Karpas-422 (cell line): ENCODE data around the gene ZC3H15. TPM values are rescaled to one million over a fixed set of nuclear protein-coding genes. Genes with fewer than 3 reads are reported as not detected.
A peak's percentile ranks its signal among the peaks of the same experiment; 100 is the strongest.
"Not testable (repeated sequence)": the region's sequence is repeated elsewhere in the genome, so short reads cannot be mapped to it uniquely, and the experiment has no call there.

ENCODE experiments used
- DNase-seq: peaks from one replicate; pipeline ENCODE4 v3.0.0-alpha.2; 2015
- H2AFZ ChIP-seq: fragments of 200-600 bp; sonication (generic); 2 replicates; pipeline ENCODE4 v1.6.1; 2014; ENCODE audit warnings: antibody characterized with exemption, low read length, mixed read lengths
- H3K27ac ChIP-seq: fragments of 200-600 bp; sonication (generic); 2 replicates; pipeline ENCODE4 v1.5.1; 2014; ENCODE audit warnings: mild to moderate bottlenecking, low read length, moderate library complexity
- H3K27me3 ChIP-seq: fragments of 200-600 bp; sonication (generic); 2 replicates; pipeline ENCODE4 v1.6.1; 2014; ENCODE audit warnings: low read length, mixed read lengths
- H3K36me3 ChIP-seq: fragments of 200-600 bp; sonication (generic); 2 replicates; pipeline ENCODE4 v1.6.1; 2014; ENCODE audit warnings: low read length, mixed read lengths; ENCODE audit not compliant: insufficient read depth
- H3K4me1 ChIP-seq: fragments of 200-600 bp; sonication (generic); 2 replicates; pipeline ENCODE4 v1.6.1; 2014; ENCODE audit warnings: mild to moderate bottlenecking, low read length, mixed read lengths
- H3K4me2 ChIP-seq: fragments of 200-600 bp; sonication (generic); 2 replicates; pipeline ENCODE4 v1.6.1; 2014; ENCODE audit warnings: low read length, low read depth, mild to moderate bottlenecking; ENCODE audit not compliant: poor library complexity, severe bottlenecking
- H3K4me3 ChIP-seq: fragments of 200-600 bp; sonication (generic); 2 replicates; pipeline ENCODE4 v1.5.1; 2014; ENCODE audit warnings: mild to moderate bottlenecking, antibody characterized with exemption, low read length, mixed read lengths
- H3K79me2 ChIP-seq: fragments of 200-600 bp; sonication (generic); 2 replicates; pipeline ENCODE4 v1.6.1; 2014; ENCODE audit warnings: mild to moderate bottlenecking, low read length, mixed read lengths
- H3K9ac ChIP-seq: fragments of 200-600 bp; sonication (generic); 2 replicates; pipeline ENCODE4 v1.6.0; 2014; ENCODE audit warnings: low read length
- H3K9me2 ChIP-seq: fragments of 200-600 bp; sonication (generic), shearing (Covaris generic); replicated peaks from 2 replicates; pipeline ENCODE4 v1.6.0; 2014; ENCODE audit warnings: mild to moderate bottlenecking, low read length, moderate library complexity; ENCODE audit not compliant: insufficient read depth
- H3K9me3 ChIP-seq: fragments of 300-700, 200-600 bp; sonication (generic); 2 replicates; pipeline ENCODE4 v1.6.1; 2014; ENCODE audit warnings: low read length, mixed read lengths
- H4K20me1 ChIP-seq: fragments of 200-600 bp; sonication (generic); 2 replicates; pipeline ENCODE4 v1.6.1; 2014; ENCODE audit warnings: mild to moderate bottlenecking, antibody characterized with exemption, low read length, low read depth; ENCODE audit not compliant: insufficient read depth
- total RNA-seq: library from RNA; depleted of rRNA; stranded (reverse); fragments of >200 nt; shearing (Covaris generic); gene quantifications from 2 replicates; pipeline ENCODE4 v1.2.3, GENCODE V29; 2014; ENCODE audit warnings: low replicate concordance; rRNA removed

The ZC3H15 gene
- total RNA-seq = 58.9 and 66.5 TPM in 2 replicates

DNA sequence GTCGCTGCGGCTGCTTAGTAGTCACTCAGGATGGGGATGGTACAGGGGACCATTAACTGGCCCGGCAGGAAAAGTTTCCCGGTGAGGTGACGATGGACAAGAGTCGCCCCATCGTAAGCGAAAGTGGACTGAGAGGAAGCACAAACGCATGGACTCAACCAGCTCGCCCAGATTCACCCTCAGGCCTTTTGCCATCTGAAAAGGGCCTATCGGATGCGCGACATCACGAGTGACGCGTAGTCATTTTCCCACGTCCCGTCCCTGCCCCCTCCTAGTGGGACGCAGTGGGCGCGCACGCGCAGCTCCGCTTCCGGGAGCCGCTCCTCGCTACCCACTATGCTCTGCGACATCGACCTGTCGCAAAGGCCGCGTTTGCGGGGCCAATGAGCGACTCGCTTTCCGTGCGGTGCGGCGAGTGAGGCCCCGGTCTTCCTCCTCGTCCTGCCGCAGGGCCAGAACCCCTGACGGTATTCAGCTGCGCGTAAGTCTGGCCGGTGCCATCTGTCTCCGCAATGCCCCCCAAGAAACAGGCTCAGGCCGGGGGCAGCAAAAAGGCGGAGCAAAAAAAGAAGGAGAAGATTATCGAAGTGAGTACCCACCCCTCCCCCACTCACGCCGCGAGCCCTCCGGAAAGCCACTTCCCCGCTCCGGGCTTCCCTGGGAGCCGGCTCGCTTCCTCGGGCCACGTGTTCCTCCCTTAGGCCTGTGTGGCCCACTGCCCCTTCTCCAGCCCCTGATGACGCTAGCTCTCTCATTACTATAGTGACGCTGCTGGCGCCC lies at the start of gene ZC3H15:
Gene ZC3H15, plus strand, starts transcription at position 390 of the 780 bp plus-strand sequence. Its CDS starts 123 bp downstream, at position 513.
- Histone ChIP-seq H3K79me2 (peaks cover 59% of the 10 kb centered on the region), H4K20me1 (peaks cover 39% of the 10 kb centered on the region), H3K27ac (peak within 1 kb of the TSS; percentile 66), H2AFZ (peak within 1 kb of the TSS; percentile 74), H3K4me1 (peaks cover 48% of the 10 kb centered on the region), H3K9me3 (no peaks in the 10 kb centered on the region), H3K27me3 (no peaks in the 10 kb centered on the region), H3K36me3 (0 out of 2 replicates have a peak, but pooled peaks cover 3% of the 10 kb centered on the region), H3K9ac (peak within 1 kb of the TSS; percentile 87), H3K9me2 (no peaks in the 10 kb centered on the region), H3K4me3 (peak within 1 kb of the TSS; percentile 87), H3K4me2 (peak within 1 kb of the TSS; percentile 84)
- peak; percentile 99 for DNase-seq

DNA sequence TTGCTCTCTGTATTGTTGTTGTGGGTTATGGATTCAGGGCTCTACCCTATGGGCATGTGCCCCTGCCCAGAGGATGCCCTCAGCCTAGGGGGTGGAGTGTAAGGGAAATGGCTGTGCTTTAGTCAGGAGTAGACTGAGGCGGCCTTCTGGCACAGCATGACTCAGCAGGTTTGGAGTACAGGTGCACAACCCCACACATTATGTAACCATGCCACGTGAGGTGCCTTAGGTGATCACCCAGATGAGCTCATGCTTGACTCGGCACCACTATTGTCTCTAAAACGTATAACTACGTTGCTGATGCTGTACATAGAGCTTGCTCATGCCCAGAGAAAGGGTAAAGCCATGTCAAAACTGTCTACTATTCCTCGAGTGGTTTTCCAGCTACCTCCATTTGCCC lies 48.3 kb upstream of the ZC3H15 start:
- Histone ChIP-seq H3K4me1 (no peaks in the 10 kb centered on the region), H3K9me3 (peaks cover 2% of the 10 kb centered on the region; the same call in 1 of the 2 replicates), H3K27ac (no peak overlapping the region), H3K4me2 (no peak overlapping the region), H3K4me3 (no peak overlapping the region), H3K79me2 (no peaks in the 10 kb centered on the region), H3K27me3 (no peaks in the 10 kb centered on the region), H3K36me3 (no peaks in the 10 kb centered on the region), H3K9me2 (no peaks in the 10 kb centered on the region), H4K20me1 (no peaks in the 10 kb centered on the region), H3K9ac (no peak overlapping the region), H2AFZ (no peak overlapping the region)
- no peak for DNase-seq

DNA sequence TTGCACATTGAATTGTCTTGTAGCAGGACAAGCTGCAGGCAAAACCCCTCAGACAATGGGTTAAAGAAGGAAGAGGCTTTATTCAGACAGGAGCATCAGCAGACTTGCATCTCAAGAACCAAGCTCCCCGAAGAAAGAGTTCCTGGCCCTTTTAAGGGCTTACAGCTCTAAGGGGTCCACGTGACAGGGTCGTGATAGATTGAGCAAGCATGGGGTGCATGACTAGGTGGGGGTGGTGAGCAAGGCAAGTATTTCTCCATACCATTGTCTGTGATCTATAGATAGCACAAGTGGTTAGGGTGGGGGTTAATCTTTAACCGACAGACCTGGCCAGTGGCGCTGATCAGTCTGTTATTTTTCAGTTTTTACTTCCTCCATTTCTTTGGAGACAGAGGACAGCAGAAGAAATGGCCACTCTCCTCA lies 46.4 kb upstream of the ZC3H15 start:
- not testable (repeated sequence) for H3K27me3 ChIP-seq, H3K9me3 ChIP-seq, H3K4me3 ChIP-seq, H3K9ac ChIP-seq, H2AFZ ChIP-seq, H3K9me2 ChIP-seq, H3K79me2 ChIP-seq, DNase-seq, H3K4me1 ChIP-seq, H3K4me2 ChIP-seq, H3K27ac ChIP-seq, H3K36me3 ChIP-seq, H4K20me1 ChIP-seq

DNA sequence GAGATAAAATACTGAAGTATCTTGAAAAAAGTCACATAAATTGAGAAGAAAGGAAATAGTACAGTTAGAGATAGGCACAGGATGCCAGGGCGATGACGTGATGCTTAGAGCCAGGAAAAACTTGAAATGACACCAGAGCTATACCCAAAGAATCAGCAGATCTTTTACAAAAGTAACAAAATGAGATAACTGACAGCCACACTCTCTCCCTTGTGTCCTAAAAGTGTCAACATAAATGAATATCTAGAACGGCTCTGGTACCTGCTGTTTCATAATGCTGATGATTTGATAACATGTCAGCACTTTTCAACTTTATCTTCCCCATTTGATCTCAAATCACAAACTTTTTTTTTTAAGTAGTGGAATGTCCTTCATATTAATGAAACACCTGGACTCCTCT lies 45.6 kb upstream of the ZC3H15 start:
- no peak overlapping the region for H3K4me3 ChIP-seq
- no peak overlapping the region for H2AFZ ChIP-seq
- H3K4me2 ChIP-seq = no peak overlapping the region

DNA sequence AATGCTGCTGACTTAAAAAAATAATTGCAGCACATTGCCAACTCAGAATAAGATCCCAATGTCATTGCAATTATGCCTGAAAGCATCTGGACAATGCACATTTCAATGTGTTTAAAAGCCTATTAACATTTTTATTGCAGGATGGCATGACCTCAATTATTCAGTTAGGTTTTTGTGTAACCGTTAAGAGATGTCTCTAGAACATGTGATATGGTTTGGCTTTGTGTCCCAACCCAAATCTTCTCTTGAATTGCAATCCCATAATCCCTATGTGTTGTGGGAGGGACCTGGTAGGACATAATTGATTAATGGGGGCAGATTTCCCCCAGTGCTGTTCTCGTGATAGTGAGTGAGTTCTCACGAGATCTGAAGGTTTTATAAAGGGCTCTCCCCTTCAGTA lies 43.2 kb upstream of the ZC3H15 start:
- Histone ChIP-seq H3K4me3 (no peak overlapping the region), H3K9me2 (no peaks in the 10 kb centered on the region), H4K20me1 (no peaks in the 10 kb centered on the region), H3K9ac (no peak overlapping the region), H3K27ac (no peak overlapping the region), H3K79me2 (no peaks in the 10 kb centered on the region), H2AFZ (no peak overlapping the region), H3K4me2 (no peak overlapping the region), H3K27me3 (no peaks in the 10 kb centered on the region), H3K36me3 (no peaks in the 10 kb centered on the region), H3K9me3 (peaks cover 2% of the 10 kb centered on the region; the same call in 1 of the 2 replicates), H3K4me1 (no peaks in the 10 kb centered on the region)
- DNase-seq = no peak

More for the DNA sequence above, 45.6 kb upstream of the ZC3H15 start:
- no peaks in the 10 kb centered on the region for H3K36me3 ChIP-seq
- no peaks in the 10 kb centered on the region for H3K27me3 ChIP-seq
- no peaks in the 10 kb centered on the region for H3K9me2 ChIP-seq
- no peak overlapping the region for H3K27ac ChIP-seq
- no peak overlapping the region for H3K9ac ChIP-seq
- DNase-seq = no peak
- H3K79me2 ChIP-seq = no peaks in the 10 kb centered on the region
- H3K4me1 ChIP-seq = no peaks in the 10 kb centered on the region
- H3K9me3 ChIP-seq = peaks cover 2% of the 10 kb centered on the region; the same call in 1 of the 2 replicates
- no peaks in the 10 kb centered on the region for H4K20me1 ChIP-seq

DNA sequence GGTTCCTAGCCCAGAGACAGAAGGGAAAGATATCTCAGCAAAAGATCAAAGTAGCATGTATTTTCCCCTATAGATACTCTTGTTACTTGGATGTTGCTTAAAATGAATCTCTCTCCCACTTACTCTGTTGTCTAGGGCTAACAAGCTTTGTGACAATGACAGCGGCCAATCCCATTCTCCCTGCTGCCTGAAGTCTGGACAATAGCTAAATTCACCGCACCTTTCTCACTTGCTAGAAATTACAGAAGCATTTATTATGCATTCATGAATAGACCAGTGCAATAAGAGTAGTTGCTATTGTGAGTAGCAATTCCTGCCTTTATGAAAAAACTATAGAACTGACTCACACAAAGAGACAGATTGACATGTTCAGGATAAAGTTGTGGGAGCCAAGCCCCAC lies 42.2 kb upstream of the ZC3H15 start:
- no peak overlapping the region for H3K4me2 ChIP-seq
- DNase-seq = no peak
- H2AFZ ChIP-seq = no peak overlapping the region
- H3K9me2 ChIP-seq = no peaks in the 10 kb centered on the region
- no peaks in the 10 kb centered on the region for H3K27me3 ChIP-seq
- no peak overlapping the region for H3K27ac ChIP-seq
- no peaks in the 10 kb centered on the region for H3K4me1 ChIP-seq
- no peak overlapping the region for H3K4me3 ChIP-seq
- H3K79me2 ChIP-seq = no peaks in the 10 kb centered on the region
- no peaks in the 10 kb centered on the region for H3K36me3 ChIP-seq
- no peaks in the 10 kb centered on the region for H4K20me1 ChIP-seq
- H3K9ac ChIP-seq = no peak overlapping the region
- H3K9me3 ChIP-seq = 0 out of 2 replicates have a peak, but pooled peaks cover 2% of the 10 kb centered on the region

DNA sequence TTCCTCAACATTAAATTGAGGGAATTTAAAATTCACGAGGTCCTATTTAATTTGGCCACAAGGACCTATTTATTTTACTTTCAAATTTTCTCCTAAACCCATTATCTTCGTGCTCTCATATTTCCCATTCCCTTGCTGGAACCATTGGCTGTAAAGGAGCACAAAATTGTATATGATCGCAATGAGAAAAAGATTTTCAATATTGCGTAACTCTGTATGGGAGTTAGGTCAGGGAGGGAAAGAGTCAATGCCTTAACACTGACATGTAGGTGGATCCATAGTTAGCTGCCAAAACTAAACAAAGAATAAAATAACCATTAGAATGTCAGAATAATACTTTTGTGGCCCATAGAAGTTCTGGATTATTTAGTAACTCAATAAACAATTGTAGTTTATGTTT lies 40.6 kb upstream of the ZC3H15 start:
- H3K36me3 ChIP-seq = no peaks in the 10 kb centered on the region

DNA sequence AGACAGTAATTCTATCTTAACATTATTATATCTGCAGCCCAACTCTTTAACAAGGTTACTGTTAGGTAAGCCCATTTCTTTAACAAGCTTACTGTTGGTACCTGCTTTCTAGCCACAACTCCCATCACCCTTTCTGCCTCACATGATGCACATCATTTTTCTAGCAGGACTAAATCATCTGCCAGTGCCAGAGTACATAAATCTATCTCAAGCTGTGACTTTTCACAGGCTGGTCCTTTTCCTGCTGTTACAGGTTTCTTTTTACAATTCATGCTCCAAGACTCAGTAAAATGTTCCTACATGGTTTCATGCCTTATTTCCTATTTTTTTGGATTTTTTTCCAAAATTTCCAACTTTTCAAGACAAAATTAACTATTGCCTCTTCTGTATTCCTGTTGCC lies 30.4 kb upstream of the ZC3H15 start:
- Histone ChIP-seq H3K27me3 (no peaks in the 10 kb centered on the region), H2AFZ (no peak overlapping the region), H3K4me3 (no peak overlapping the region), H3K4me1 (no peaks in the 10 kb centered on the region), H3K4me2 (no peak overlapping the region), H3K9me2 (no peaks in the 10 kb centered on the region), H3K79me2 (no peaks in the 10 kb centered on the region), H3K9ac (no peak overlapping the region), H3K27ac (no peak overlapping the region), H3K9me3 (no peaks in the 10 kb centered on the region), H3K36me3 (no peaks in the 10 kb centered on the region), H4K20me1 (no peaks in the 10 kb centered on the region; the same call in 1 of the 2 replicates)
- no peak for DNase-seq

More for the DNA sequence above, 40.6 kb upstream of the ZC3H15 start:
- no peaks in the 10 kb centered on the region for H3K4me1 ChIP-seq
- H3K9ac ChIP-seq = no peak overlapping the region
- DNase-seq = no peak
- H4K20me1 ChIP-seq = no peaks in the 10 kb centered on the region
- no peak overlapping the region for H3K4me2 ChIP-seq
- no peak overlapping the region for H3K4me3 ChIP-seq
- no peak overlapping the region for H2AFZ ChIP-seq
- no peaks in the 10 kb centered on the region for H3K9me2 ChIP-seq
- no peak overlapping the region for H3K27ac ChIP-seq
- no peaks in the 10 kb centered on the region for H3K9me3 ChIP-seq
- no peaks in the 10 kb centered on the region for H3K79me2 ChIP-seq
- no peaks in the 10 kb centered on the region for H3K27me3 ChIP-seq
